DOHH2 (cell line): ENCODE results near the gene UBD.

Experiments
- H3F3A ChIP-seq: fragments of 200-600 bp; sonication (generic), shearing (Covaris generic); 2 replicates; pipeline ENCODE4 v1.6.0; 2016; ENCODE audit warnings: antibody characterized with exemption, mild to moderate bottlenecking; ENCODE audit not compliant: control insufficient read depth, insufficient read depth
- H3K27ac ChIP-seq: fragments of 200-600 bp; sonication (generic); 2 replicates; pipeline ENCODE4 v1.5.1; 2014; ENCODE audit warnings: low read depth, mild to moderate bottlenecking, low read length, moderate library complexity
- H3K27me3 ChIP-seq: fragments of 200-600 bp; sonication (generic); 2 replicates; pipeline ENCODE4 v1.6.1; 2014; ENCODE audit warnings: mild to moderate bottlenecking, low read length, mixed read lengths; ENCODE audit not compliant: control insufficient read depth
- H3K36me3 ChIP-seq: fragments of 200-600 bp; sonication (generic); 2 replicates; pipeline ENCODE4 v1.6.1; 2014; ENCODE audit warnings: mild to moderate bottlenecking, low read length, moderate library complexity, mixed read lengths; ENCODE audit not compliant: control insufficient read depth
- H3K4me1 ChIP-seq: fragments of 200-600 bp; sonication (generic); 2 replicates; pipeline ENCODE4 v1.6.1; 2014; ENCODE audit warnings: mild to moderate bottlenecking, low read length, mixed read lengths; ENCODE audit not compliant: control insufficient read depth
- H3K4me2 ChIP-seq: fragments of 200-600 bp; sonication (generic); 2 replicates; pipeline ENCODE4 v1.6.0; 2014; ENCODE audit warnings: mild to moderate bottlenecking, low read length, moderate library complexity
- H3K4me3 ChIP-seq: fragments of 200-600 bp; sonication (generic); 2 replicates; pipeline ENCODE4 v1.5.1; 2014; ENCODE audit warnings: mild to moderate bottlenecking, low read length, mixed read lengths
- H3K79me2 ChIP-seq: fragments of 200-600 bp; sonication (generic); 2 replicates; pipeline ENCODE4 v1.6.1; 2014; ENCODE audit warnings: mild to moderate bottlenecking, low read length, mixed read lengths; ENCODE audit not compliant: control insufficient read depth
- H3K9me2 ChIP-seq: fragments of 200-600 bp; sonication (generic); replicated peaks from 2 replicates; pipeline ENCODE4 v1.6.1; 2014; ENCODE audit warnings: mild to moderate bottlenecking, low read length, mixed read lengths; ENCODE audit not compliant: control insufficient read depth
- H3K9me3 ChIP-seq: fragments of 200-600 bp; sonication (generic); 2 replicates; pipeline ENCODE4 v1.6.1; 2014; ENCODE audit warnings: antibody characterized with exemption, low read length, mixed read lengths; ENCODE audit not compliant: control insufficient read depth, insufficient read depth
- H4K20me1 ChIP-seq: fragments of 200-600 bp; sonication (generic); 2 replicates; pipeline ENCODE4 v1.6.0; 2014; ENCODE audit warnings: low read depth, mild to moderate bottlenecking, antibody characterized with exemption, low read length, moderate library complexity; ENCODE audit not compliant: control insufficient read depth, insufficient read depth
- CTCF ChIP-seq: fragments of 200-600 bp; sonication (generic); IDR thresholded peaks from one replicate; pipeline ENCODE4 v1.5.1; 2014; ENCODE audit warnings: antibody characterized with exemption, mild to moderate bottlenecking, low read depth, low read length; ENCODE audit not compliant: poor library complexity, severe bottlenecking
- EZH2phosphoT487 ChIP-seq: fragments of 200-600 bp; sonication (generic); IDR thresholded peaks from 2 replicates; pipeline ENCODE4 v1.6.1; 2017; ENCODE audit warnings: borderline replicate concordance, mild to moderate bottlenecking, antibody characterized with exemption, low read length, moderate library complexity, mixed read lengths

The UBD gene

GRCh38 chr6:29553268-29554057, 6.1 kb downstream of the UBD start:
- H3K79me2 ChIP-seq, result no peaks in the 10 kb centered on the region
- 0 out of 2 replicates have a peak, but pooled peaks cover 4% of the 10 kb centered on the region for H3K9me3 ChIP-seq
- no peaks in the 10 kb centered on the region for H3K27me3 ChIP-seq
- H3K4me1 ChIP-seq, result no peaks in the 10 kb centered on the region
- TF ChIP-seq CTCF (no peak), EZH2phosphoT487 (no peak)
- H3K4me3 ChIP-seq, result no peak overlapping the region
- H3K9me2 ChIP-seq, result no peaks in the 10 kb centered on the region
- no peaks in the 10 kb centered on the region for H3K36me3 ChIP-seq
- no peak overlapping the region for H3K27ac ChIP-seq
- no peak overlapping the region for H3K4me2 ChIP-seq
- no peaks in the 10 kb centered on the region for H3F3A ChIP-seq
- H4K20me1 ChIP-seq, result no peaks in the 10 kb centered on the region

DNA sequence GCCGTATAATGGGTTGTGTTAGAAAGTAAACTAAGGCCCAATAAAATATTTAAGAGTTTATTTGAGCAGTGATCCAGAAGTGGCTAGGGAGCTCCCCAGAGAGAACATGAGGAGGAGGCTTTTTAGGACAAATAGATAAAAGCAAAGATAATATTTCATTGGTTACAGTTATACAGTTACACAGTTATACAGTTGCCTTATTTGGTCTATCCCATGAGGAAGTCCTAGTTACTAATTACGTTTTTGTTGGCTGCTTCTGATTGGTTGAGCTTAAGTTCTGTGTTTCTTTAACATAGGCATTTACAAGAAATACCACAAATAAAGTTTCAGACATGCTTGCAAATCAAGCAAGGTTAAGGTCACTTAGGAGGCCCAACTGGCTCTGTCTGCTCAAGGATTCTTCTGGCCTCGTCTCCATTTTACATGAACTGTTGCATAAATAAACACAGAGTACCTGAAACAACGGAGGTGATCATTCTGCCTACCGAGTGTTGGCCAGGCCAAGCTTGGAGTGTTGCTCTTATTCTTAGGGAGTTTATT, 7.0 kb downstream of the UBD start:
- Histone ChIP-seq H3K9me2 (no peaks in the 10 kb centered on the region), H3K27me3 (no peaks in the 10 kb centered on the region), H3K36me3 (no peaks in the 10 kb centered on the region), H3K27ac (no peak overlapping the region), H4K20me1 (no peaks in the 10 kb centered on the region), H3K79me2 (no peaks in the 10 kb centered on the region), H3K9me3 (0 out of 2 replicates have a peak, but pooled peaks cover 4% of the 10 kb centered on the region), H3K4me1 (no peaks in the 10 kb centered on the region), H3K4me2 (no peak overlapping the region), H3F3A (no peaks in the 10 kb centered on the region), H3K4me3 (no peak overlapping the region)
- TF ChIP-seq CTCF, result no peak
- no peak for TF ChIP-seq EZH2phosphoT487

GRCh38 chr6:29547573-29547972, 12.0 kb downstream of the UBD start:
- Histone ChIP-seq H3K79me2 (no peaks in the 10 kb centered on the region), H3F3A (no peaks in the 10 kb centered on the region), H3K36me3 (no peaks in the 10 kb centered on the region), H3K27ac (no peak overlapping the region), H4K20me1 (no peaks in the 10 kb centered on the region), H3K4me2 (no peak overlapping the region), H3K4me3 (no peak overlapping the region), H3K4me1 (no peaks in the 10 kb centered on the region), H3K9me3 (no peaks in the 10 kb centered on the region), H3K27me3 (peaks cover 3% of the 10 kb centered on the region; the same call in 1 of the 2 replicates), H3K9me2 (no peaks in the 10 kb centered on the region)
- no peak for TF ChIP-seq CTCF
- no peak for TF ChIP-seq EZH2phosphoT487
